ENCODE measurements around the gene MRPL4.

The MRPL4 gene

DNA sequence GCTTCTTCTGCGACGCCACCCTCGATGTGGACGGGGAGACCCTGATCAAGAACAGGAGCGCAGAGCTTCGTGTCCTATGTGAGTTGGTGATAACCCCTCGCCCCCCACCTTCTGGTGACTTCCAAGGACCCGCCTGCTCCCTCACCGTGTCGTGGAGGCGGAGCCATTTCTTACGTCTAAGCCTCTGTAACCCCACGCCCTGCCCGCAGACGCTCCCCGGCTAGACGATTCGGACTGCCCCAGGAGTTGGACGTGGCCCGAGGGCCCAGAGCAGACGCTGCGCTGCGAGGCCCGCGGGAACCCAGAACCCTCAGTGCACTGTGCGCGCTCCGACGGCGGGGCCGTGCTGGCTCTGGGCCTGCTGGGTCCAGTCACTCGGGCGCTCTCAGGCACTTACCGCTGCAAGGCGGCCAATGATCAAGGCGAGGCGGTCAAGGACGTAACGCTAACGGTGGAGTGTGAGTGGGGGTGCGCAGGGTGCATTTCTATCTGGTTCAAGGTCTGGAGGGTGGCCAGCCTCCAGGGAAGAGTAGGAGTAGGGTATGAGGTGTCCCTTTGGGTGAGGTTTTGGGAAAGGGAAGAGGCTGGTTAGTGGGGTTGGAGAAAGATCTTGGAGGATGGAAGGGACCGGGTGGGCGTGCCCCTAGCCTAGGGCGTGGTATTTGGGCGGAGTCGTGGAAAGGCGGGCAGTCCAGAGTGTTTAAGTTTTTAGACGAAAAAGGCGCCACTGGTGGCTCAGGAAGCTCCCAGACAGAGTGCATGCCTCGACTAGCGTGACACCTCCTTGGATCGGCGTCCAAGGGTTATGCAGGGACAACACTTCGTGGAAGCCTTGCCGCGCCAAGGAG is 41.0 kb downstream of the MRPL4 start:
- DNase-seq (ENCODE audit: low read depth), result no peak
- peak overlapping the region; percentile 44 for H3K4me3 ChIP-seq (ENCODE audit: low read length)
- TF ChIP-seq, protein P1, sequence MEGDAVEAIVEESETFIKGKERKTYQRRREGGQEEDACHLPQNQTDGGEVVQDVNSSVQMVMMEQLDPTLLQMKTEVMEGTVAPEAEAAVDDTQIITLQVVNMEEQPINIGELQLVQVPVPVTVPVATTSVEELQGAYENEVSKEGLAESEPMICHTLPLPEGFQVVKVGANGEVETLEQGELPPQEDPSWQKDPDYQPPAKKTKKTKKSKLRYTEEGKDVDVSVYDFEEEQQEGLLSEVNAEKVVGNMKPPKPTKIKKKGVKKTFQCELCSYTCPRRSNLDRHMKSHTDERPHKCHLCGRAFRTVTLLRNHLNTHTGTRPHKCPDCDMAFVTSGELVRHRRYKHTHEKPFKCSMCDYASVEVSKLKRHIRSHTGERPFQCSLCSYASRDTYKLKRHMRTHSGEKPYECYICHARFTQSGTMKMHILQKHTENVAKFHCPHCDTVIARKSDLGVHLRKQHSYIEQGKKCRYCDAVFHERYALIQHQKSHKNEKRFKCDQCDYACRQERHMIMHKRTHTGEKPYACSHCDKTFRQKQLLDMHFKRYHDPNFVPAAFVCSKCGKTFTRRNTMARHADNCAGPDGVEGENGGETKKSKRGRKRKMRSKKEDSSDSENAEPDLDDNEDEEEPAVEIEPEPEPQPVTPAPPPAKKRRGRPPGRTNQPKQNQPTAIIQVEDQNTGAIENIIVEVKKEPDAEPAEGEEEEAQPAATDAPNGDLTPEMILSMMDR (conservative IDR thresholded peaks at IDR 0.05; ENCODE audit: low read length), result no peak

DNA sequence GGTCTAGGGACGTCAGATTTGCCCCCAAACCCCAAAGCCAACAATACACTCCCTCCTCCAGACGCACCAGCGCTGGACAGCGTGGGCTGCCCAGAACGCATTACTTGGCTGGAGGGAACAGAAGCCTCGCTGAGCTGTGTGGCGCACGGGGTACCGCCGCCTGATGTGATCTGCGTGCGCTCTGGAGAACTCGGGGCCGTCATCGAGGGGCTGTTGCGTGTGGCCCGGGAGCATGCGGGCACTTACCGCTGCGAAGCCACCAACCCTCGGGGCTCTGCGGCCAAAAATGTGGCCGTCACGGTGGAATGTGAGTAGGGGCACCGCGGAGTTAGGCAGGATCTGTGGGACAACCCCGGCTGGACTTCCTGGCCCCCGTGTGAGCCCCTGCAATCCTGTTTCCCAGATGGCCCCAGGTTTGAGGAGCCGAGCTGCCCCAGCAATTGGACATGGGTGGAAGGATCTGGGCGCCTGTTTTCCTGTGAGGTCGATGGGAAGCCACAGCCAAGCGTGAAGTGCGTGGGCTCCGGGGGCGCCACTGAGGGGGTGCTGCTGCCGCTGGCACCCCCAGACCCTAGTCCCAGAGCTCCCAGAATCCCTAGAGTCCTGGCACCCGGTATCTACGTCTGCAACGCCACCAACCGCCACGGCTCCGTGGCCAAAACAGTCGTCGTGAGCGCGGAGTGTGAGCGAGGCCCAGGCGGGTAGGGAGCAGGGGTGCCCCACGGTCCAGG is 41.8 kb downstream of the MRPL4 start:
- TF ChIP-seq, protein P1 (conservative IDR thresholded peaks at IDR 0.05; ENCODE audit: low read length), result no peak
- H3K4me3 ChIP-seq (ENCODE audit: low read length), result no peak overlapping the region

DNA sequence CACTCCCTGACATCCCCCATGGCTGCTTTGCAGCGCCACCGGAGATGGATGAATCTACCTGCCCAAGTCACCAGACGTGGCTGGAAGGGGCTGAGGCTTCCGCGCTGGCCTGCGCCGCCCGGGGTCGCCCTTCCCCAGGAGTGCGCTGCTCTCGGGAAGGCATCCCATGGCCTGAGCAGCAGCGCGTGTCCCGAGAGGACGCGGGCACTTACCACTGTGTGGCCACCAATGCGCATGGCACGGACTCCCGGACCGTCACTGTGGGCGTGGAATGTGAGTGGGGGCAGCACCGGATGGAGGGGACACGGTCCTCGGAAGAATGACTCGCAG is 42.3 kb downstream of the MRPL4 start:
- DNase-seq (ENCODE audit: low read depth), result no peak
- TF ChIP-seq, protein P1 (conservative IDR thresholded peaks at IDR 0.05; ENCODE audit: low read length), result no peak

More for the DNA sequence above, 41.8 kb downstream of the MRPL4 start:
- no peak for DNase-seq (ENCODE audit: low read depth)

DNA sequence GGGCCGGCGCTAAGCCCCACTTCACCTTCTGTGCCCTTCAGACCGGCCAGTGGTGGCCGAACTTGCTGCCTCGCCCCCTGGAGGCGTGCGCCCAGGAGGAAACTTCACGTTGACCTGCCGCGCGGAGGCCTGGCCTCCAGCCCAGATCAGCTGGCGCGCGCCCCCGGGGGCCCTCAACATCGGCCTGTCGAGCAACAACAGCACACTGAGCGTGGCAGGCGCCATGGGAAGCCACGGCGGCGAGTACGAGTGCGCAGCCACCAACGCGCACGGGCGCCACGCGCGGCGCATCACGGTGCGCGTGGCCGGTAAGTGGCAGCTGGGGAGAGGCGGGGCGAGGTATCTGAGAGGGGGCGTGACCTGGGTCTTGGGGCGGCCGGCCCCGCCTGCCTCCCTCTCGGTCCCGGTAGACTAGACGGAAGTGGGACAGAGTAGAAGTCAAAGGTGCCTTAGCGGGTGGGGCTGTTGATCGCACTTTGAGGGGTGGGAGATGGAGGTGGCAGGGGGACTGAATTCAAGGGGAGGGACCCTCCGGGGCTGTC is 43.4 kb downstream of the MRPL4 start:
- no peak for DNase-seq (ENCODE audit: low read depth)
- TF ChIP-seq, protein P1 (conservative IDR thresholded peaks at IDR 0.05; ENCODE audit: low read length), result 0 out of 2 replicates have a peak, but pooled peaks have one; percentile 2
- H3K4me3 ChIP-seq (ENCODE audit: low read length), result no peak overlapping the region

More for the DNA sequence above, 42.3 kb downstream of the MRPL4 start:
- no peak overlapping the region for H3K4me3 ChIP-seq (ENCODE audit: low read length)

DNA sequence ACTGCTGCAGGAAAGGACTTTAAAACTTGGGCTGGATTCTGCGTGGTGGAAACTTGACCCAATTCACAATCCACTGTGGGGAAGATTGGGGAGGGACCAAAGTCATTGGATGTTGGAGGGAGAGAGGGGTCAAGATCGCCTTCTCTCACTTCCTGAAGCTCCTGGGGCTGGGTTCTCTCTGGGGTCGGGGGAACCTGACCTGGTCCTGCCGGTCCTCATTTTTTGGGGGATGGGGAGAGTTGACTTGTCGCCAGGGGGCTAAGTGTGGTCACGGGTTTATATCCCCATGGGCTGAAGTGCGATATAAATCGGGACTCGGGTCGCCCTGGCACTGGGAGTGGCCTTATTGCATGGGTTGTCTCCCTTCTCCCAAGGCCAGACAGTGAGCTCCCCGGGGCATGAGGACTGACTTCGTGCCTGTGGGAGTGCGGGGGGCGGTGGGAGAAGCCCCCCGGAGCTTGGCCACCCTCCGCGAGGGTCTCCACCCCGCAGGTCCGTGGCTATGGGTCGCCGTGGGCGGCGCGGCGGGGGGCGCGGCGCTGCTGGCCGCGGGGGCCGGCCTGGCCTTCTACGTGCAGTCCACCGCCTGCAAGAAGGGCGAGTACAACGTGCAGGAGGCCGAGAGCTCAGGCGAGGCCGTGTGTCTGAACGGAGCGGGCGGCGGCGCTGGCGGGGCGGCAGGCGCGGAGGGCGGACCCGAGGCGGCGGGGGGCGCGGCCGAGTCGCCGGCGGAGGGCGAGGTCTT is 44.0 kb downstream of the MRPL4 start:
- TF ChIP-seq, protein P1 (conservative IDR thresholded peaks at IDR 0.05; ENCODE audit: low read length), result no peak
- H3K4me3 ChIP-seq (ENCODE audit: low read length), result no peak overlapping the region
- no peak for DNase-seq (ENCODE audit: low read depth)

DNA sequence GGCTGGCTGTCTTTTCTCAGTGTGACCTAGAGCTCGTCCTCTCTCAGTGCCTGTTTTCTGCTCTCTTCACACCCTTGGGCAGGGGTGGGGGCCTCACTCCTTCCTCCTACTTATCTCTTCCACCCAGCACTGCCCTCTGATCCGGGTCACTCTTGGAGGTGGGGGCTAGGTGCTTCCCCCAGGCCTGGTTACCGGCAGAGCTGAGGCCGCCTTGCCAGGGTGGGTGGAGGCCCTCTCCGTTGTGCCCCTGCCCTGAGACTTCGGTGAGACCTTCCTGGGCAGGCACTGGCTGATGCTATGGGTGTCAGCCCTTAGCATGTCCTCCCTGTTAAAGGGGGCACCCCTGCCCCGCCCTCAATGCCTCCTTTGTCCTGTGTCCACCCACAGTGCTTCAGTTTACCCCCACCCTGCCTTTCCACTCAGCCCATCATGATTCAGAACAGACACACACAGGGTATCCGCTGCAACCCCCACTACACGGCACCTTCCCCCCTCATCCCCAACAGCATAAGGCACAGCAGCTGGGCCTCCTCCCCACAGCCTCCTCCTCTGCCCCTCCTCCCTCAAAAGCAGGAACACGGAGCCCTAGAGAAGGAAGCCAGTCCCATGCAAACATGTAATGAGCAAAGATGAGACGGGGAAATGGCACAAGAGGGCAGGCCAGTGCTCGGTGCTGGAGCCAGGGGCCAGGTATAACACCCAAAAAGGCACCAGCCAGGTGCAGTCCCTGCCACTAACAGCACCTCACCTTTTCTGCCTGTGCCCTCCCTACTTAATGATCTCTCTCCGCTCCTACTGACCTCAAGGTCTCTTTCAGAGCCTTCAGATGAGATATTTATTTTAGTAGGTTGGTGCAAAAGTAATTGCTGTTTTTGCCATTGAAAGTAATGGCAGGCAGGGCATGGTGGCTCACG is 47.8 kb downstream of the MRPL4 start:
- TF ChIP-seq, protein P1 (conservative IDR thresholded peaks at IDR 0.05; ENCODE audit: low read length), result no peak
- DNase-seq (ENCODE audit: low read depth), result no peak
- H3K4me3 ChIP-seq (ENCODE audit: low read length), result no peak overlapping the region
